Activated naive CD8-positive, alpha-beta T cell treated with anti-CD3 and anti-CD28 coated beads, Interleukin-2, amount 10 ng/mL, durations not matched to agents 7 days and 5 days (primary cell): ENCODE results near the gene B4GALT3. TPM values are rescaled to one million over a fixed set of nuclear protein-coding genes. Genes with fewer than 3 reads are reported as not detected.

ENCODE experiments used
- ATAC-seq: fragments of 150-1000 bp; cut with Tn5 transposase; one replicate; pipeline ENCODE4 v1.10.0; 2021; ENCODE audit warnings: low read depth, moderate library complexity
- POLR2A ChIA-PET: fragments of 350-600 bp; sonication (Branson Sonifier 250); formaldehyde crosslinking; loops from one replicate; lab custom pipeline; 2021; ENCODE audit warnings: antibody characterized with exemption; lab: Charles Lee
- DNase-seq: peaks from one replicate; pipeline ENCODE4 v3.0.0; 2021
- H3K27ac Mint-ChIP-seq: one replicate; pipeline ENCODE4 v1.8.0; 2022; ENCODE audit warnings: mild to moderate bottlenecking, mixed read lengths
- H3K27me3 Mint-ChIP-seq: one replicate; pipeline ENCODE4 v1.8.0; 2022; ENCODE audit warnings: mild to moderate bottlenecking, moderate library complexity, mixed read lengths
- H3K36me3 Mint-ChIP-seq: one replicate; pipeline ENCODE4 v1.8.0; 2021; ENCODE audit warnings: mild to moderate bottlenecking, mixed read lengths
- H3K4me1 Mint-ChIP-seq: one replicate; pipeline ENCODE4 v1.8.0; 2021; ENCODE audit warnings: mixed read lengths
- H3K4me3 Mint-ChIP-seq: one replicate; pipeline ENCODE4 v1.8.0; 2022; ENCODE audit warnings: mild to moderate bottlenecking, moderate library complexity, mixed read lengths
- H3K9me3 Mint-ChIP-seq: one replicate; pipeline ENCODE4 v1.8.0; 2021; ENCODE audit warnings: mixed read lengths
- total RNA-seq, 2 experiments: library from RNA; stranded (reverse); gene quantifications; one replicate each; pipeline ENCODE4 v1.2.3, GENCODE V29; 2021

B4GALT3 gene
- total RNA-seq, 2 experiments from 2014 or later = 54.5 to 54.8 TPM

DNA sequence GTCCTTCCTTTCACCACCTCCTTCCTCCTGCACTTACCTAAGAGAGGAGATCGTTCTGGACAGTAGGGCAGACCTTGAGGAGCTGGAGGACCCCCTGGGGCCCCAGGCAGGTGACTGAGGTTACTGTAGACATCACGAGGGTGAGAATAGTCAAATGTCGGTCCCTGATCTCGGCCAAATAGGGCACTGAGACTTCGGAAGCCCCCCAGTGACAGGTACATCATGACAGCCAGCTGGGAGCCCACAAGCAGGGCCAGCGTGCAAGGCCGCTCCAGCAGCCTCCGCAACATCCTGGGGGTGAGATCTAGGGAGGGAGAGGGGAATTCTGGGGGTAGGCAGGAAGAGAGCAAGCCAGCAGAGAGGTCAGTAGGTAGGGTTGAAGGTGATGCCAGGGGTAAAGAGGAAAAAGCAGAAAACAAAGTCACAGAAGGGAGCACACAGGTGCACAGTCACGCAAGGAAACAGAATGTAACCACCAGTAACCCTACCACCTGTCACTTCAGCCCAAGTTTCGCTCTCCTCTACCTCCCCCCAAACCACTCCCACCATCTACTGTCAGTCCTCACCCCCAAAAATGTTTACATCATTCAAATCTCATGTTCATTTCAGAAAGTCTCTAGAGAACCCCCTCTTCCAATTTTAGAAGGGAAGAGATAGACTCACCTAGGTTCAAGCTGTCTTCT is 1.4 kb downstream of the B4GALT3 start:
- peak overlapping the region; percentile 98 for H3K27ac Mint-ChIP-seq
- no peak for ATAC-seq
- no peaks in the 10 kb centered on the region for H3K9me3 Mint-ChIP-seq
- H3K36me3 Mint-ChIP-seq = peaks cover 32% of the 10 kb centered on the region
- POLR2A ChIA-PET = interaction anchor here (2.1 to 3.3 kb wide), 3 partner anchors 9 to 130 kb away, joined by 6 to 37 read pairs (median 13); partner anchors contain the start of genes NDUFS2, PPOX and USF1
- H3K4me1 Mint-ChIP-seq = peaks cover 41% of the 10 kb centered on the region
- H3K4me3 Mint-ChIP-seq = peak overlapping the region; percentile 99
- no peaks in the 10 kb centered on the region for H3K27me3 Mint-ChIP-seq
- DNase-seq = no peak

DNA sequence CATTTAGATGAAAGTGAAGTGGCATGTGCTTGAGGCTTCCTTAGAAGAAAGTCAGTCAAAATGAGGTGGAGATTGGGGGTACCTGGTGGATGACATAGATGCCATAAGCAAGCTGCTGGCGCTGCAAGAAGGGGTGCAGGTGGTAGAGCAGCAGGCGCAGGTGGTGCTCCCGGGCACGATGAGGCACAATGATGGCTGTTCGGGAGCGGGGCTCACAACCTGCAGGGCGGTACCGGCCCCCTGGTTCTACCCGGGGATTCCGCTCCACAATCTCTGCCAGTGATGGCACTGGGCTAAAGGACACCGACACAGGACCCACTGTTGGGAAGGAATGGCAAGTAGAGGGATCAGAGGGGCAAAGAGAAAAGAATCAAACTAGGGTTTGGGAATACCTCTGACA is 2.4 kb downstream of the B4GALT3 start:
- H3K4me3 Mint-ChIP-seq = no peak overlapping the region
- H3K9me3 Mint-ChIP-seq = no peaks in the 10 kb centered on the region
- POLR2A ChIA-PET = interaction anchor here (3.3 kb wide), 1 partner anchor 8 kb away, joined by 37 read pairs; the partner anchor contains the start of gene PPOX
- H3K4me1 Mint-ChIP-seq = peaks cover 33% of the 10 kb centered on the region
- DNase-seq (no peak), ATAC-seq (no peak)
- peaks cover 33% of the 10 kb centered on the region for H3K36me3 Mint-ChIP-seq
- no peaks in the 10 kb centered on the region for H3K27me3 Mint-ChIP-seq
- no peak overlapping the region for H3K27ac Mint-ChIP-seq

DNA sequence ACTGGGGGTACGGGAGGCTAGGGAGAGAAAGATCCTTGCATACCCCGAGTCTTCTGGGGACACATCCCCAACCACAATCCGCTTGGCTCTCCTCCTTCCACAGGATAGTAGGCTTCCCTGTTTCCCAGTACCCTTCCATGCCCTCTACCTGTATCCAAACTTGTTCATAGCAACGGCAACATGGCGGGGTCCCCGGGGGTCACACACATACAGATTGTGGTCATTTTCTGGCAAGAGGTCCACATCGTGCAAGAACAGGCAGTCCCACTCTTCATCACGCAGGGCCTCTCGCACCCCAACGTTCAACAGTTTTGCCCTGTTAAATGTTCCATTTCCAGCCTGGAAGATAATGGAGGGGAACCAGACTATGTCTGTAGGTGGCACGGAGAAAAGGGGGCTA is 3.6 kb downstream of the B4GALT3 start:
- peaks cover 36% of the 10 kb centered on the region for H3K4me1 Mint-ChIP-seq
- POLR2A ChIA-PET = interaction anchor here (0.7 kb wide), 1 partner anchor 8 kb away, joined by 3 read pairs; the partner anchor contains the start of gene PPOX

DNA sequence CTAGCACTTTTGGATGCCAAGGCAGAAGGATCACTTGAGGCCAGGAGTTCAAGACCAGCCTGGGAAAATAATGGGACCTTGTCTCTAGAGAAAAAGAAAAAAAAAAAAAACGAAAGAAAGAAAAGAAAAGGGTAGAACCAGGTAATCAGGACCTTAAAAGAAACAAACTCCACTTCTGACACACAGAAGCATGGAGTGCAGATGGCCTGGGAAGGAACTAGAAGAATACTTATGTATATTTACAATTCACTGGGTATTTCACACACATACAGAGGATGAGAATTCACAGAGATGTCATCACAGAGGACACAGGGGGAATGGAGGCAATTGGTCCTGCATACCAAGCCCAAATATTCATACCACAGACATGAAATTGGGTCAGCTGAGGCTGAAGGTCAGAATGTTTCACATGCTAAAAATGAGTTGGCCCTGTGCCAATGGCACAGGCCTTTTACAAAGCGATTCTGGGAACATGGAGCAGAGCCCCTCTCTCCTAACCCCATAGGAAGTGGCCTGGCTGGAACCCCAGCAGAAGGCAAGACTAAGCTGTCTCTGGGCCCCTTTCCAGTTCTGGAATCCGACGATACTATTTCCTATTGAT is 4.4 kb downstream of the B4GALT3 start:
- H3K36me3 Mint-ChIP-seq = peaks cover 36% of the 10 kb centered on the region
- H3K9me3 Mint-ChIP-seq = no peaks in the 10 kb centered on the region
- H3K27ac Mint-ChIP-seq = no peak overlapping the region
- ATAC-seq = no peak
- H3K27me3 Mint-ChIP-seq = no peaks in the 10 kb centered on the region
- no peak for DNase-seq
- POLR2A ChIA-PET = no interaction called here
- H3K4me3 Mint-ChIP-seq = no peak overlapping the region
- peaks cover 34% of the 10 kb centered on the region for H3K4me1 Mint-ChIP-seq

More for the DNA sequence above, 3.6 kb downstream of the B4GALT3 start:
- Mint-ChIP-seq H3K27me3 (no peaks in the 10 kb centered on the region), H3K9me3 (no peaks in the 10 kb centered on the region), H3K27ac (no peak overlapping the region), H3K36me3 (peaks cover 36% of the 10 kb centered on the region), H3K4me3 (no peak overlapping the region)
- no peak for DNase-seq
- no peak for ATAC-seq

DNA sequence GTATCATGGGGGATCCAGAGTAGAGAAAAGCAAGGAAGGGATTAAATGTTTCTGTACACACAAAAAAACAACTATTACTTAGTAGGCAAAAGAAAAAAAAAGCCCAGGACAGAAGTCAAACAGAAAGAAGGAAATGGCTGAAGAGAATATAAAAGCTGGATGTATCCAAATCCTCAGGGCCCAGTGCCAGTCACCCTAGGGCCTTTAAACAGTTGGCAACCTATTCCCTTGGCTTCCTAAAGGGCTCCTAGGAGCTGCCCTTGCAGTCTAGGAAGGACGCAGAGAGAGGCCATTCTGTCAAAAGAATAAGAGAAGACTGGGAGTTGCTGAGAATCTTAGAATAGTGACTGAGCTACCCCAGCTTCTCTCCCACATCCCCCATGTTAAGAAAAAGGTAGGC is 5.0 kb downstream of the B4GALT3 start:
- Mint-ChIP-seq H3K27ac (no peak overlapping the region), H3K27me3 (no peaks in the 10 kb centered on the region), H3K36me3 (peaks cover 36% of the 10 kb centered on the region), H3K4me1 (peaks cover 32% of the 10 kb centered on the region), H3K4me3 (no peak overlapping the region), H3K9me3 (no peaks in the 10 kb centered on the region)
- DNase-seq = no peak
- no peak for ATAC-seq
- POLR2A ChIA-PET = no interaction called here

DNA sequence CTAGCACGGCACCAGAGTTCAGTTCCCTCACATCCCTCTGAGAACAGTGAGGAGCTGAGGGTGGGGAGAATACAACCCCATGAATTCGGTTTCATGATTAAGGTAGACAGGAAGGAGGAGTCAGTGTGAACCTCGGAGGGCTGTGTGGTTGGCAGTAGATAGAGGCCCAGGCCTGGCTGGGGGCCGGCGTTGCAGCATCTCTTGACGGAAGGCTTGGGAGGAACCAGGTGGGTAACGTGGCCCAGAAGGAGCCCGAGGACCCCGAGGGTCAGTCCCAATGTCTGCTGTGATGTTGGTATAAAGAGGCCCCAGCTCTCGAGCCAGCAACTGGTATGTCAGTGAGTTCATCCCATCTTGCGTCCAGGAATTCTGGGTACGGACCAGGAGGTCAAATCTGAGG is 5.6 kb downstream of the B4GALT3 start:
- Mint-ChIP-seq H3K9me3 (no peaks in the 10 kb centered on the region), H3K36me3 (peaks cover 36% of the 10 kb centered on the region), H3K27me3 (no peaks in the 10 kb centered on the region), H3K27ac (peak overlapping the region; percentile 20), H3K4me1 (peaks cover 36% of the 10 kb centered on the region), H3K4me3 (no peak overlapping the region)
- POLR2A ChIA-PET = interaction anchor here (1.3 kb wide), 1 partner anchor 30 kb away, joined by 3 read pairs; the partner anchor contains the start of gene NDUFS2
- DNase-seq (no peak), ATAC-seq (no peak)

DNA sequence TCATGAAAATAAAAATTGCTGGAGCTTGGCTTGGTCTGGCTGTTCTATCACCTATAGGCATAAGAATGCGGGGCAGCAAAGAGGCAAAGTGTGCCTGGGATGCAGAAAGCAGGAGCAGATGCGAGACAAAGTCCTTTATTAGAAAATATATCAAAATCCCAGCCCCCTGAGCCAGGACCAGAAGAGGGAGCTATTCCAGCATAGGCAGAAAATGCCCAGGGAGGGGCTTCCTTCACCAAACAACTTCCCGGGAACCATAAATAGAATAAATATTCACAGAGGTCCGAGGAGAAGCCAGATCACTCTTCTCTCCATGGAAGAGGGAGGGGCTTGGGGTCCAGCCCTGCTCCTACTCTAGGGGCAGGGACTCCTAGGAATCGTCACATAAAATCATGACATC is 6.1 kb downstream of the B4GALT3 start:
- Mint-ChIP-seq H3K9me3 (no peaks in the 10 kb centered on the region), H3K4me3 (no peak overlapping the region), H3K36me3 (peaks cover 34% of the 10 kb centered on the region), H3K4me1 (peaks cover 31% of the 10 kb centered on the region), H3K27ac (peak overlapping the region; percentile 20), H3K27me3 (no peaks in the 10 kb centered on the region)
- DNase-seq (no peak), ATAC-seq (no peak)
- POLR2A ChIA-PET = interaction anchor here (1.3 kb wide), 1 partner anchor 31 kb away, joined by 3 read pairs; the partner anchor contains the start of gene NDUFS2

DNA sequence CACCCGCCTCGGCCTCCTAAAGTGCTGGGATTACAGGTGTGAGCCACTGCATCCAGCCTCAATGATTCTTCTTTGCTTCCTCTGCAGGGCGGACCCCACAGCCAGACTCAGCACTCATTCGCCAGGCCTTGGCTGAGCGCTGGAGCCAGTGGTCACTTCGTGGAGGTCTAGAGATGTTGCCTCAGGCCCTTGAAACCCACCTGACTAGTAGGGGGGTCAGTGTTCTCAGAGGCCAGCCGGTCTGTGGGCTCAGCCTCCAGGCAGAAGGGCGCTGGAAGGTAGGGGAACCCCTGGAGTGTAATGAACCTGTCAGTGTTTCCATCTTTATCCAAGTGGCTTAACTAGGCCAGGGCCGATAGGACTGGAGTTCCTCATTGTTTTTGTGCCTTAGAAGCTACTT is 8.4 kb downstream of the B4GALT3 start:
- Mint-ChIP-seq H3K36me3 (peaks cover 22% of the 10 kb centered on the region), H3K9me3 (no peaks in the 10 kb centered on the region), H3K27ac (peak overlapping the region; percentile 4), H3K27me3 (no peaks in the 10 kb centered on the region), H3K4me3 (no peak overlapping the region), H3K4me1 (peaks cover 23% of the 10 kb centered on the region)
- DNase-seq = no peak
- POLR2A ChIA-PET = interaction anchor here (0.8 kb wide), 1 partner anchor 9 kb away, joined by 3 read pairs; no protein-coding TSS in a partner anchor
- ATAC-seq = no peak

DNA sequence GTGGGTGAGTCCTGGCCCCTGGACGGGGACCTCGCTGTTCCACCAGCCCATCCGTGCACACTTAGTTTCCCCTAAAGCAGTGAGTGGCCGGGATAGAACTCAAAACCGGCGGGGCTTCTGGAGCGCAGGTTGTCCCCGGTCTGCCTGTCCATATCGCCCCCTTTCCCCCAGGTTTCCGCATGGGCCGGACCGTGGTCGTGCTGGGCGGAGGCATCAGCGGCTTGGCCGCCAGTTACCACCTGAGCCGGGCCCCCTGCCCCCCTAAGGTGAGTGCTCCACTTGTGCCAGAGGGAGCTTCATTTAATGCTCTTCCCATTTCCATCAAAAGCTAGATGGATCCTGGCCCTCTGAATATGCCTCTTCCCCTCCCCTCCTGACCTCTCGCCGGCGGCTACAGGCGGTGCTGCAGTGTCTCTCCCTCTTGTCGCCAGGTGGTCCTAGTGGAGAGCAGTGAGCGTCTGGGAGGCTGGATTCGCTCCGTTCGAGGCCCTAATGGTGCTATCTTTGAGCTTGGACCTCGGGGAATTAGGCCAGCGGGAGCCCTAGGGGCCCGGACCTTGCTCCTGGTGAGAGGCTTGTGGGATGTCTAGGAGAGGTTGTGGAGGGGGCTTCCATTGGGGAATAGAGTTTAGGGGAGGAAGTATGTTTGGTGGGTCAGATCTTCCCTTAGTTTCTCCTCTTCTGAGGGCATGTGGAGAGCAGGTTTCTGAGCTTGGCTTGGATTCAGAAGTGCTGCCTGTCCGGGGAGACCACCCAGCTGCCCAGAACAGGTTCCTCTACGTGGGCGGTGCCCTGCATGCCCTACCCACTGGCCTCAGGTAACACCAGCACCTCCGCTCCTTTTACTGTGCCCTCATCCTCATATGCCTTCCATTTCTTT is 10.4 kb downstream of the B4GALT3 start:
- POLR2A ChIA-PET = interaction anchor here (0.6 to 3.5 kb wide), 16 partner anchors 9 to 215 kb away, joined by 3 to 37 read pairs (median 8); partner anchors contain the start of genes ARHGAP30, B4GALT3, FCER1G and KLHDC9
- peaks cover 15% of the 10 kb centered on the region for H3K36me3 Mint-ChIP-seq
- peak overlapping the region; percentile 92 for H3K4me3 Mint-ChIP-seq
- no peak for DNase-seq
- no peaks in the 10 kb centered on the region for H3K9me3 Mint-ChIP-seq
- no peak for ATAC-seq
- H3K27ac Mint-ChIP-seq = peak overlapping the region; percentile 97
- peaks cover 29% of the 10 kb centered on the region for H3K4me1 Mint-ChIP-seq
- H3K27me3 Mint-ChIP-seq = no peaks in the 10 kb centered on the region

DNA sequence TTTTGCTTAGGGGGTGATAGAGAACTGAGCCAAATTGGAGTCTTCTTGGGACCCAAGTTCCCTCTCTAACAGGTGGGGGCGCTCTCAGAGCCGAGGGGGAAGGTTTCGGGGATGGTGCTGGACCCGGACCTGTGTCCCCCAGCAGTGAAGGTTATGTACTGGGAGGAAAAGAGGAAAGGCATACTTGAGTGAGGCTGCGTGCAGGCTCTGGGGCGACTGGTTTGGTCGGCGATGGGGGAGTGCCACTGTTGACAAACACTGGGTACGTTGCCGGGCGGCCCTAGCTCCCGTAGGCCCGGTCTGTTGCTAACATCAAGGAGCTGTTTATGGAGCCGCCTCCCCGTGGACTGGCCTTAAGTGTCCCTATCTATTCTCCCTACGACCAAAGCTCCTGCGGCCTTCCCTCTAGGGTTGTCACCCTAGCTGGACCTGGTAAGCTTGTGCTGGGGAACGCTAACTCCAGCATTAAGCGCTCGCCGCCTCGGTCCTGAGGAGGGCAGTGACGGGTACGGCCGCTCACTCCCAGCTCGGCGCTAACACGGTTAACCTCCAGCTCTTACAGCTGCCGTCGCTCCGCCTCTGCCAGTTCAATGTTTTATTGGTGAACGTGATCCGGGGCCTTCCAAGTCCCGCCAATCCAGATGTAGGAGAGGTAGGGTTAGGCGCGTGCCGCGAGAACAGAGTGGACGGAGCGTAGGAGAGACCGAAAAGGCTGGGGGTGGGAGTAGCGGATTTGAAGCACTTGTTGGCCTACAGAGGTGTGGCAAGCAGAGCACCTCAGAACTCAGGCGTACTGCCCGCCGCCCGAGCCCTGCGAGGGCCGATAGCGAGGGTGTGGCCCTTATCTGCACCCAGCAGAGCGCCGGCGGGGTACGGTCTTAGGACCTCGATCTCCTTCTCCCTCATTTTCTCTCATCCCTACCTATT is 11.3 kb downstream of the B4GALT3 start, which contains the start of gene PPOX:
TSS of gene PPOX (plus strand) at position 685 of the 927 bp plus-strand sequence. CDS start 422 bp downstream, outside the sequence.
- peak within 1 kb of the TSS; percentile 97 for H3K27ac Mint-ChIP-seq
- peaks cover 30% of the 10 kb centered on the region for H3K4me1 Mint-ChIP-seq
- no peaks in the 10 kb centered on the region for H3K9me3 Mint-ChIP-seq
- H3K36me3 Mint-ChIP-seq = peaks cover 15% of the 10 kb centered on the region
- POLR2A ChIA-PET = interaction anchor here (0.5 to 3.5 kb wide), 19 partner anchors 8 to 216 kb away, joined by 3 to 37 read pairs (median 7); partner anchors contain the start of genes ADAMTS4, ARHGAP30, B4GALT3 and DEDD
- peak; percentile 87 for DNase-seq
- no peaks in the 10 kb centered on the region for H3K27me3 Mint-ChIP-seq
- ATAC-seq = peak; percentile 95
- peak within 1 kb of the TSS; percentile 92 for H3K4me3 Mint-ChIP-seq

DNA sequence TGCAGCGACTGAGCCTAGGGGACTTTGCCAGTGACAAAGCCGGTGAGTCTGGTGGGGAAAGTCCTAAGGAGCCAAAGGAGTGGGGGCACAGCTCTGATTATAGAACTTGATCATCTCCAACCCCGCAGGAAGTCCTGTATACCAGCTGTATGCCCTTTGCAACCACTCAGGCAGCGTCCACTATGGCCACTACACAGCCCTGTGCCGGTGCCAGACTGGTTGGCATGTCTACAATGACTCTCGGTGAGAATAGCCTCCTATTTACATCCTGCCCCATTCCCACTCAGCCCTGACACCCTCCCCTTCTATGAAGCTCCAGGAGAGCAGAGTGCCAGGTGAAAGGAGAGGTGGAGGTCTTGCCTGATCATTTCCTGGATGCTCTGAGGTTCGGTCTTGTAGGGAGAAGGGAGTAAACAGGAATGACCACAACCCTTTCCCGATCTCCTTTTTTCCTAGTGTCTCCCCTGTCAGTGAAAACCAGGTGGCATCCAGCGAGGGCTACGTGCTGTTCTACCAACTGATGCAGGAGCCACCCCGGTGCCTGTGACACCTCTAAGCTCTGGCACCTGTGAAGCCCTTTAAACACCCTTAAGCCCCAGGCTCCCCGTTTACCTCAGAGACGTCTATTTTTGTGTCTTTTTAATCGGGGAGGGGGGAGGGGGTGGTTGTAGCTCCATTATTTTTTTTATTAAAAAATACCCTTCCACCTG is 12.3 kb downstream of the B4GALT3 start:
- peak overlapping the region; percentile 18 for H3K4me3 Mint-ChIP-seq
- POLR2A ChIA-PET = interaction anchor here (0.6 to 3.5 kb wide), 17 partner anchors 8 to 217 kb away, joined by 3 to 37 read pairs (median 8); partner anchors contain the start of genes ADAMTS4, ARHGAP30, B4GALT3 and DEDD
- H3K9me3 Mint-ChIP-seq = no peaks in the 10 kb centered on the region
- ATAC-seq = no peak
- H3K4me1 Mint-ChIP-seq = peaks cover 32% of the 10 kb centered on the region
- H3K27me3 Mint-ChIP-seq = no peaks in the 10 kb centered on the region
- no peak for DNase-seq
- H3K36me3 Mint-ChIP-seq = peaks cover 13% of the 10 kb centered on the region
- peak overlapping the region; percentile 81 for H3K27ac Mint-ChIP-seq
